Measurements from ENCODE around the gene TAPT1.
"Not testable (repeated sequence)": the region's sequence is repeated elsewhere in the genome, so short reads cannot be mapped to it uniquely, and the experiment has no call there.

The TAPT1 gene

GRCh38 chr4:16225863-16226815, at the start of gene TAPT1:
TSS of gene TAPT1 (minus strand) at chr4:16226471. CDS start at chr4:16226457, 14 bp downstream.
- DNase-seq = peak; percentile 57

- DNase-seq = no peak
Measured at GRCh38 chr4:16271411-16271810, 45.1 kb upstream of the TAPT1 start.

GRCh38 chr4:16270454-16271328, 44.4 kb upstream of the TAPT1 start:
- no peak for DNase-seq

GRCh38 chr4:16269742-16270453, 43.6 kb upstream of the TAPT1 start:
- DNase-seq = not testable (repeated sequence)

- DNase-seq = no peak
Measured at GRCh38 chr4:16269240-16269639, 43.0 kb upstream of the TAPT1 start.

- no peak for DNase-seq
Measured at GRCh38 chr4:16268290-16268689, 42.0 kb upstream of the TAPT1 start.

GRCh38 chr4:16267639-16268038, 41.4 kb upstream of the TAPT1 start:
- no peak for DNase-seq

GRCh38 chr4:16265820-16266219, 39.5 kb upstream of the TAPT1 start:
- DNase-seq = no peak

GRCh38 chr4:16264798-16265197, 38.5 kb upstream of the TAPT1 start:
- peak; percentile 42 for DNase-seq

GRCh38 chr4:16263056-16263455, 36.8 kb upstream of the TAPT1 start:
- DNase-seq = no peak

GRCh38 chr4:16262188-16262587, 35.9 kb upstream of the TAPT1 start:
- DNase-seq = no peak

- DNase-seq = no peak
Measured at GRCh38 chr4:16261313-16261878, 35.1 kb upstream of the TAPT1 start.

- DNase-seq = no peak
Measured at GRCh38 chr4:16259889-16260246, 33.6 kb upstream of the TAPT1 start.

GRCh38 chr4:16259241-16259888, 33.1 kb upstream of the TAPT1 start:
- DNase-seq = no peak

- DNase-seq = no peak
Measured at GRCh38 chr4:16257611-16258010, 31.3 kb upstream of the TAPT1 start.

GRCh38 chr4:16256343-16256742, 30.1 kb upstream of the TAPT1 start:
- no peak for DNase-seq

- DNase-seq = no peak
Measured at GRCh38 chr4:16255730-16256129, 29.5 kb upstream of the TAPT1 start.

- no peak for DNase-seq
Measured at GRCh38 chr4:16253127-16253960, 27.1 kb upstream of the TAPT1 start.

- DNase-seq = no peak
Measured at GRCh38 chr4:16250661-16251365, 24.5 kb upstream of the TAPT1 start.

- no peak for DNase-seq
Measured at GRCh38 chr4:16248605-16249004, 22.3 kb upstream of the TAPT1 start.

- no peak for DNase-seq
Measured at GRCh38 chr4:16245241-16245640, 19.0 kb upstream of the TAPT1 start.

Measured in NCI-H510A treated with DMSO at 0.1 percent for 48 hours (cell line).